GM19468 (cell line): ENCODE data around the gene CCDC186.
A peak's percentile ranks its signal among the peaks of the same experiment; 100 is the strongest.

Experiments used
- ATAC-seq: cut with Tn5 transposase; IDR thresholded peaks from one replicate; pipeline ENCODE4 v1.9.1; 2021; ENCODE audit warnings: mild to moderate bottlenecking, moderate library complexity, moderate number of reproducible peaks; ENCODE audit not compliant: unreplicated experiment; ENCODE audit errors: extremely low read depth

Gene CCDC186

DNA sequence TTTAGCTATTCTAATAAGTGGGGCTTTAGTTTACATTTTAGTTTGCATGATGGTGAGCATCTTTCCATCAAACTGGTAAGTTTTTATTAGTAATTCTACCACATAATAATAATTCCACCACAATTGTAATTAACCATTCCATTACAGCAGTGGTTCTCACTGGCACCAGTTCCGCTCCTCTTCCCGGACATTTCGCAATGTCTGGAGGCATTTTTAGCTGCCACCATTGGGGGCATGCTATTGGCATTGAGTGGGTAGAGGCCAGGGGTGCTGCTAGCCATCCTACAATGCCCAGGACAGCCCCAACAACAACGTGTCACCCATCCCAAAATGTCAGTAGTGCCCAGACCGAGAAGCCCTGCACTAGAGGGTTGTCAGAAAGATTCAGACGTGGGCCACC is 98.9 kb downstream of the CCDC186 start:
- no peak for ATAC-seq

DNA sequence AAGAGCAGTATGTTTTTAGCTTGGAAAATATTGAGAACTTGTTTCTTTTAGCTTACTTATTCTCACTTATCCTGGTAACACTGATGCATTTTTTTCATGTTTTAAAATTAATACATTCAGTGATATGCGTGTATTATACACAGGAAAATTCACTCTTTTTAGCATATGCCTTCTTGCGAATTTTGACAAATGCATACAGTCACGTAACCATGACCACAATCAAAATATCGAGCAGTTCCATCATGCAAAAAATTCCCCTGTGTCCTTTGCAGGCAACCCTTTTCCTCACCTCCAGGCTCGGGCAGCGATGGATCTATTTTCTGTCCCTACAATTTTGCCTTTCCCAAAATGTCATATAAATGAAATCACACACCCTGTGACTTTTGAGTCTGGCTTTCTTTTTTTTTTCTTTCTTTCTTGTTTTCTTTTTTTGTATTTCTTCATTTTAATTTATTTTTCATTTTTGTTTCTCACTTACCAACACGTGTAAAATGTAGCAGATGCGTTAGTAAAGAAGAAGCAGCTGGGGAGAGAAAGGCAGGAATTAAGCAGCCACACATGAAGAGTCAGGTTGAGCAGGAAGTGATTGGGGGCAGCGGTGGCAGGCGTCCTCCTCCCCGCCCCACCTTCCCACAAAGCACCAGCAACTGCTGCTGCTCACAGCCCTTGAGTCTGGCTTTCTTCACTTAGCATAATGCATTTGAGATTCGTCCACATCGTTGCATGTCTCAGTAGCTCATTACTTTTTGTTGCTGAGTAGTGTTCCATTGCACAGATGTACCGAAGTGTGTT is 100.4 kb downstream of the CCDC186 start:
- peak; percentile 42 for ATAC-seq

DNA sequence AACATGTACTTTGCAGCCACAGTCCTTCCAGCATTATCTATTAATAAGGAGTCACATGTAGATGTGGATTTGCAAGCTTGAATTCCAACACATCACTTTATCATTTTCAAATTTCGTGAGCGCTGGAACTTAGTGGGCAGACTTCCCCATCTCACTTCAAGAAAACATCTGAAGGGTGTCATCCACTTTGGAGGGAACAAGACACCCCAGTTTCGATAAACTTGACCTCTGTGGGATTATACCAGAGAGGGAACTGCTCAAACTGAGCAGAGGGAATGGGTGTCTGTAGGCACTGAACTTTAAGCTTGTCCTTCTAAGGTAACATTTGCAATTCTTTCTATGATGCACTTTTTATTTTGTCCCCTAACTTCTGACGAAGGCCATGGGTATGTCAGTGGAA is 102.8 kb downstream of the CCDC186 start:
- no peak for ATAC-seq
